ENCODE data around the gene MED22. TPM values are rescaled to one million over a fixed set of nuclear protein-coding genes. Genes with fewer than 3 reads are reported as not detected.
A peak's percentile ranks its signal among the peaks of the same experiment; 100 is the strongest.

MED22 gene
- polyA plus RNA-seq, 1 donor (not counting 4 experiments of a cell fraction or from before 2014, with no cell fraction given) = 15.9 TPM

- dilution Hi-C loops (cut with MboI; ENCODE audit: extremely low pct_ligation_motif_present, low sequenced_read_pairs) = no loop called here
- H3K79me2 ChIP-seq (ENCODE audit: control insufficient read depth, insufficient read depth, low read length) = peaks cover 29% of the 10 kb centered on the region
- peaks cover 50% of the 10 kb centered on the region for H3K4me1 ChIP-seq (ENCODE audit: control insufficient read depth, extremely low read depth, insufficient read depth, low read length)
- TF ChIP-seq EZH2 (IDR thresholded peaks at IDR 0.05; ENCODE audit: low read length) (no peak), CTCF (optimal IDR thresholded peaks at IDR 0.05 in 1 of 3, IDR thresholded peaks at IDR 0.05 in 1 of 3, conservative IDR thresholded peaks at IDR 0.05 in 1 of 3; ENCODE audit: extremely low read depth in 1 of 3, insufficient read depth in 2 of 3, low read length in 3 of 3) (no peak)
- peaks cover 4% of the 10 kb centered on the region for H4K20me1 ChIP-seq (ENCODE audit: control insufficient read depth, extremely low read depth, insufficient read depth, low read length)
- H3K9ac ChIP-seq (ENCODE audit: control insufficient read depth, extremely low read depth, insufficient read depth, low read length) = no peak overlapping the region
- no peak overlapping the region for H3K27ac ChIP-seq (ENCODE audit: control insufficient read depth, insufficient read depth, low read length)
- H3K4me2 ChIP-seq (ENCODE audit: control insufficient read depth, extremely low read depth, insufficient read depth, low read depth, low read length) = no peak overlapping the region
- H3K36me3 ChIP-seq (ENCODE audit: control insufficient read depth in 2 of 2, extremely low read depth in 1 of 2, insufficient read depth in 2 of 2, low read length in 2 of 2) = peaks cover 31 to 41% of the 10 kb centered on the region in 2 experiments
- DNase-seq (ENCODE audit: low read depth, low spot score) (no peak), FAIRE-seq (no peak)
- no peaks in the 10 kb centered on the region for H3K27me3 ChIP-seq (ENCODE audit: control insufficient read depth, extremely low read depth, insufficient read depth, low read length)
- no peak overlapping the region for H2AFZ ChIP-seq (ENCODE audit: control insufficient read depth, low read length)
- H3K4me3 ChIP-seq (ENCODE audit: control insufficient read depth in 2 of 3, extremely low read depth in 1 of 3, insufficient read depth in 2 of 3, low read depth in 1 of 3, low read length in 3 of 3) = no peak overlapping the region
- no peaks in the 10 kb centered on the region for H3K9me1 ChIP-seq (ENCODE audit: control insufficient read depth, extremely low read depth, insufficient read depth, low read length)
- H3K9me3 ChIP-seq (ENCODE audit: control insufficient read depth, low read depth, low read length) = no peaks in the 10 kb centered on the region
Observed at GRCh38 chr9:133360400-133361393, 12.8 kb upstream of the MED22 start.

- H3K4me2 ChIP-seq (ENCODE audit: control insufficient read depth, extremely low read depth, insufficient read depth, low read depth, low read length) = no peak overlapping the region
- no peak for DNase-seq (ENCODE audit: low read depth, low spot score)
- peaks cover 34% of the 10 kb centered on the region for H3K79me2 ChIP-seq (ENCODE audit: control insufficient read depth, insufficient read depth, low read length)
- H3K4me3 ChIP-seq (ENCODE audit: control insufficient read depth in 2 of 3, extremely low read depth in 1 of 3, insufficient read depth in 2 of 3, low read depth in 1 of 3, low read length in 3 of 3) = no peak overlapping the region
- H3K27ac ChIP-seq (ENCODE audit: control insufficient read depth, insufficient read depth, low read length) = no peak overlapping the region
- H3K9me3 ChIP-seq (ENCODE audit: control insufficient read depth, low read depth, low read length) = no peaks in the 10 kb centered on the region
- no peaks in the 10 kb centered on the region for H4K20me1 ChIP-seq (ENCODE audit: control insufficient read depth, extremely low read depth, insufficient read depth, low read length)
- dilution Hi-C loops (cut with MboI; ENCODE audit: extremely low pct_ligation_motif_present, low sequenced_read_pairs) = no loop called here
- H3K9me1 ChIP-seq (ENCODE audit: control insufficient read depth, extremely low read depth, insufficient read depth, low read length) = no peaks in the 10 kb centered on the region
- no peak for FAIRE-seq
- H2AFZ ChIP-seq (ENCODE audit: control insufficient read depth, low read length) = no peak overlapping the region
- peaks cover 31 to 33% of the 10 kb centered on the region in 2 experiments for H3K36me3 ChIP-seq (ENCODE audit: control insufficient read depth in 2 of 2, extremely low read depth in 1 of 2, insufficient read depth in 2 of 2, low read length in 2 of 2)
- H3K27me3 ChIP-seq (ENCODE audit: control insufficient read depth, extremely low read depth, insufficient read depth, low read length) = no peaks in the 10 kb centered on the region
- TF ChIP-seq CTCF (optimal IDR thresholded peaks at IDR 0.05 in 1 of 3, IDR thresholded peaks at IDR 0.05 in 1 of 3, conservative IDR thresholded peaks at IDR 0.05 in 1 of 3; ENCODE audit: extremely low read depth in 1 of 3, insufficient read depth in 2 of 3, low read length in 3 of 3) (peak in 2 of 3 experiments; percentile 44 to 51), EZH2 (IDR thresholded peaks at IDR 0.05; ENCODE audit: low read length) (no peak)
- no peak overlapping the region for H3K9ac ChIP-seq (ENCODE audit: control insufficient read depth, extremely low read depth, insufficient read depth, low read length)
- peaks cover 47% of the 10 kb centered on the region for H3K4me1 ChIP-seq (ENCODE audit: control insufficient read depth, extremely low read depth, insufficient read depth, low read length)
Observed at GRCh38 chr9:133359399-133360175, 11.7 kb upstream of the MED22 start.
